Measurements from ENCODE around the gene CTNNA3.
"Not testable (repeated sequence)": the region's sequence is repeated elsewhere in the genome, so short reads cannot be mapped to it uniquely, and the experiment has no call there.

Gene CTNNA3

GRCh38 chr10:67691861-67692260 is 4.1 kb downstream of the CTNNA3 start:
- not testable (repeated sequence) for H3K9ac ChIP-seq (ENCODE audit: low read length); H3K27me3 ChIP-seq (ENCODE audit: control insufficient read depth, insufficient read depth, low read length); H3K4me1 ChIP-seq (ENCODE audit: control insufficient read depth, insufficient read depth, low read length); H3K36me3 ChIP-seq (ENCODE audit: control insufficient read depth, insufficient read depth, low read length); H3K4me3 ChIP-seq (ENCODE audit: low read length); H3K9me3 ChIP-seq (ENCODE audit: control insufficient read depth, low read length)

GRCh38 chr10:67690540-67690939 is 5.5 kb downstream of the CTNNA3 start:
- H3K9me3 ChIP-seq (ENCODE audit: control insufficient read depth, low read length); H3K4me3 ChIP-seq (ENCODE audit: low read length); H3K4me1 ChIP-seq (ENCODE audit: control insufficient read depth, insufficient read depth, low read length); H3K27me3 ChIP-seq (ENCODE audit: control insufficient read depth, insufficient read depth, low read length); H3K9ac ChIP-seq (ENCODE audit: low read length); H3K36me3 ChIP-seq (ENCODE audit: control insufficient read depth, insufficient read depth, low read length): not testable (repeated sequence)

GRCh38 chr10:67684140-67684539 is 11.9 kb downstream of the CTNNA3 start:
- not testable (repeated sequence) for H3K4me1 ChIP-seq (ENCODE audit: control insufficient read depth, insufficient read depth, low read length); H3K4me3 ChIP-seq (ENCODE audit: low read length); H3K9me3 ChIP-seq (ENCODE audit: control insufficient read depth, low read length); H3K36me3 ChIP-seq (ENCODE audit: control insufficient read depth, insufficient read depth, low read length); H3K27me3 ChIP-seq (ENCODE audit: control insufficient read depth, insufficient read depth, low read length); H3K9ac ChIP-seq (ENCODE audit: low read length)

- Histone ChIP-seq H3K4me3 (ENCODE audit: low read length) (no peak overlapping the region), H3K9me3 (ENCODE audit: control insufficient read depth, low read length) (no peaks in the 10 kb centered on the region), H3K4me1 (ENCODE audit: control insufficient read depth, insufficient read depth, low read length) (no peaks in the 10 kb centered on the region), H3K27me3 (ENCODE audit: control insufficient read depth, insufficient read depth, low read length) (no peaks in the 10 kb centered on the region), H3K36me3 (ENCODE audit: control insufficient read depth, insufficient read depth, low read length) (no peaks in the 10 kb centered on the region), H3K9ac (ENCODE audit: low read length) (no peak overlapping the region)
These were observed 17.5 kb downstream of the CTNNA3 start for GRCh38 chr10:67678335-67678974.

- Histone ChIP-seq H3K9ac (ENCODE audit: low read length) (no peak overlapping the region), H3K36me3 (ENCODE audit: control insufficient read depth, insufficient read depth, low read length) (no peaks in the 10 kb centered on the region), H3K4me3 (ENCODE audit: low read length) (no peak overlapping the region), H3K4me1 (ENCODE audit: control insufficient read depth, insufficient read depth, low read length) (no peaks in the 10 kb centered on the region), H3K9me3 (ENCODE audit: control insufficient read depth, low read length) (no peaks in the 10 kb centered on the region), H3K27me3 (ENCODE audit: control insufficient read depth, insufficient read depth, low read length) (no peaks in the 10 kb centered on the region)
These were observed 19.7 kb downstream of the CTNNA3 start for GRCh38 chr10:67676208-67676825.

GRCh38 chr10:67670401-67670800 is 25.6 kb downstream of the CTNNA3 start:
- no peak overlapping the region for H3K9ac ChIP-seq (ENCODE audit: low read length)
- H3K36me3 ChIP-seq (ENCODE audit: control insufficient read depth, insufficient read depth, low read length), result no peaks in the 10 kb centered on the region
- no peaks in the 10 kb centered on the region for H3K9me3 ChIP-seq (ENCODE audit: control insufficient read depth, low read length)
- no peak overlapping the region for H3K4me3 ChIP-seq (ENCODE audit: low read length)
- H3K4me1 ChIP-seq (ENCODE audit: control insufficient read depth, insufficient read depth, low read length), result no peaks in the 10 kb centered on the region
- no peaks in the 10 kb centered on the region for H3K27me3 ChIP-seq (ENCODE audit: control insufficient read depth, insufficient read depth, low read length)

- H3K4me3 ChIP-seq (ENCODE audit: low read length), result no peak overlapping the region
- H3K4me1 ChIP-seq (ENCODE audit: control insufficient read depth, insufficient read depth, low read length), result no peaks in the 10 kb centered on the region
- H3K27me3 ChIP-seq (ENCODE audit: control insufficient read depth, insufficient read depth, low read length), result no peaks in the 10 kb centered on the region
- H3K9ac ChIP-seq (ENCODE audit: low read length), result no peak overlapping the region
- no peaks in the 10 kb centered on the region for H3K9me3 ChIP-seq (ENCODE audit: control insufficient read depth, low read length)
- no peaks in the 10 kb centered on the region for H3K36me3 ChIP-seq (ENCODE audit: control insufficient read depth, insufficient read depth, low read length)
These were observed 26.0 kb downstream of the CTNNA3 start for GRCh38 chr10:67669978-67670377.

GRCh38 chr10:67668448-67668847 is 27.5 kb downstream of the CTNNA3 start:
- H3K36me3 ChIP-seq (ENCODE audit: control insufficient read depth, insufficient read depth, low read length), result no peaks in the 10 kb centered on the region

GRCh38 chr10:67667035-67667425 is 29.0 kb downstream of the CTNNA3 start:
- no peaks in the 10 kb centered on the region for H3K27me3 ChIP-seq (ENCODE audit: control insufficient read depth, insufficient read depth, low read length)
- no peaks in the 10 kb centered on the region for H3K9me3 ChIP-seq (ENCODE audit: control insufficient read depth, low read length)
- no peaks in the 10 kb centered on the region for H3K4me1 ChIP-seq (ENCODE audit: control insufficient read depth, insufficient read depth, low read length)
- no peak overlapping the region for H3K4me3 ChIP-seq (ENCODE audit: low read length)
- no peaks in the 10 kb centered on the region for H3K36me3 ChIP-seq (ENCODE audit: control insufficient read depth, insufficient read depth, low read length)
- H3K9ac ChIP-seq (ENCODE audit: low read length), result no peak overlapping the region

More at GRCh38 chr10:67668448-67668847, 27.5 kb downstream of the CTNNA3 start:
- Histone ChIP-seq H3K9ac (ENCODE audit: low read length) (no peak overlapping the region), H3K27me3 (ENCODE audit: control insufficient read depth, insufficient read depth, low read length) (no peaks in the 10 kb centered on the region), H3K4me3 (ENCODE audit: low read length) (no peak overlapping the region), H3K4me1 (ENCODE audit: control insufficient read depth, insufficient read depth, low read length) (no peaks in the 10 kb centered on the region), H3K9me3 (ENCODE audit: control insufficient read depth, low read length) (no peaks in the 10 kb centered on the region)

GRCh38 chr10:67666416-67667034 is 29.5 kb downstream of the CTNNA3 start:
- H3K4me3 ChIP-seq (ENCODE audit: low read length), result no peak overlapping the region
- H3K9ac ChIP-seq (ENCODE audit: low read length), result no peak overlapping the region

GRCh38 chr10:67665491-67665890 is 30.5 kb downstream of the CTNNA3 start:
- no peak overlapping the region for H3K9ac ChIP-seq (ENCODE audit: low read length)
- H3K4me3 ChIP-seq (ENCODE audit: low read length), result no peak overlapping the region
- no peaks in the 10 kb centered on the region for H3K9me3 ChIP-seq (ENCODE audit: control insufficient read depth, low read length)
- no peaks in the 10 kb centered on the region for H3K27me3 ChIP-seq (ENCODE audit: control insufficient read depth, insufficient read depth, low read length)
- no peaks in the 10 kb centered on the region for H3K36me3 ChIP-seq (ENCODE audit: control insufficient read depth, insufficient read depth, low read length)
- H3K4me1 ChIP-seq (ENCODE audit: control insufficient read depth, insufficient read depth, low read length), result no peaks in the 10 kb centered on the region

More at GRCh38 chr10:67666416-67667034, 29.5 kb downstream of the CTNNA3 start:
- Histone ChIP-seq H3K4me1 (ENCODE audit: control insufficient read depth, insufficient read depth, low read length) (no peaks in the 10 kb centered on the region), H3K27me3 (ENCODE audit: control insufficient read depth, insufficient read depth, low read length) (no peaks in the 10 kb centered on the region), H3K36me3 (ENCODE audit: control insufficient read depth, insufficient read depth, low read length) (no peaks in the 10 kb centered on the region), H3K9me3 (ENCODE audit: control insufficient read depth, low read length) (no peaks in the 10 kb centered on the region)

- no peaks in the 10 kb centered on the region for H3K9me3 ChIP-seq (ENCODE audit: control insufficient read depth, low read length)
- H3K27me3 ChIP-seq (ENCODE audit: control insufficient read depth, insufficient read depth, low read length), result no peaks in the 10 kb centered on the region
- H3K9ac ChIP-seq (ENCODE audit: low read length), result no peak overlapping the region
- H3K4me1 ChIP-seq (ENCODE audit: control insufficient read depth, insufficient read depth, low read length), result no peaks in the 10 kb centered on the region
- H3K36me3 ChIP-seq (ENCODE audit: control insufficient read depth, insufficient read depth, low read length), result no peaks in the 10 kb centered on the region
- H3K4me3 ChIP-seq (ENCODE audit: low read length), result no peak overlapping the region
These were observed 31.1 kb downstream of the CTNNA3 start for GRCh38 chr10:67664942-67665341.
